HepG2 (cell line): ENCODE measurements around the gene ERMP1. TPM values are rescaled to one million over a fixed set of nuclear protein-coding genes. Genes with fewer than 3 reads are reported as not detected.

Source experiments
- ATAC-seq: fragments of 200-7000 bp; cut with Tn5 transposase; 3 replicates; pipeline ENCODE4 v1.9.1; 2020; ENCODE audit warnings: mild to moderate bottlenecking, moderate library complexity
- BruUV-seq: library from RNA; stranded (reverse); fragments of 400-500 nt; replicated peaks from 2 replicates; lab custom pipeline; 2021; lab: Mats Ljungman, UMichigan
- CTCF ChIA-PET: fragments of 300-600 bp; formaldehyde crosslinking; extraction: SDS; loops from one replicate; lab custom pipeline; 2021; ENCODE audit warnings: low total read pairs, inconsistent platforms, low intra/inter-chr PET ratio; lab: Yijun Ruan, JAX
- POLR2A ChIA-PET: fragments of 350-600 bp; sonication (Branson Sonifier 250); formaldehyde crosslinking; loops from one replicate; lab custom pipeline; 2020; ENCODE audit warnings: antibody characterized with exemption, inconsistent platforms; lab: Yijun Ruan, JAX
- DNase-seq: peaks from one replicate; pipeline ENCODE4 v3.0.0-alpha.2; 2015; ENCODE audit warnings: low spot score
- FAIRE-seq: peaks from 3 replicates; lab custom pipeline; 2011; peaks lifted over from hg19 to GRCh38; lab: Jason Lieb, UNC
- H2AFZ ChIP-seq: one replicate; pipeline ENCODE4 v1.6.1; 2011; ENCODE audit warnings: low read length, inconsistent platforms
- H3K27ac ChIP-seq: fragments of 300-600 bp; 3 replicates; pipeline ENCODE4 v1.8.0; 2011; ENCODE audit warnings: mixed run types, mild to moderate bottlenecking, mixed read lengths, low read length, inconsistent platforms; ENCODE audit not compliant: insufficient read depth; ENCODE audit errors: extremely low read length
- H3K27me3 ChIP-seq, 2 experiments: fragments of 200-600 bp in 1 of 2; 2 replicates in 1 of 2; 3 replicates in 1 of 2; pipeline versions ENCODE4 v1.6.0 to v1.8.0; 2011; ENCODE audit warnings: low read length in 2 of 2, mild to moderate bottlenecking in 2 of 2, moderate library complexity in 2 of 2, inconsistent platforms in 1 of 2; ENCODE audit not compliant: insufficient read depth in 2 of 2, control insufficient read depth in 1 of 2
- H3K36me3 ChIP-seq, 2 experiments: fragments of 200-600 bp in 1 of 2; replicated peaks in 1 of 2; 2 replicates in 1 of 2; 3 replicates in 1 of 2; pipeline versions ENCODE4 v1.5.1 to v1.8.0; 2011; ENCODE audit warnings: low read length in 2 of 2, inconsistent platforms in 1 of 2; ENCODE audit not compliant: insufficient read depth in 2 of 2, control insufficient read depth in 1 of 2
- H3K4me1 ChIP-seq: 2 replicates; pipeline ENCODE4 v1.5.1; 2012; ENCODE audit warnings: low read length, inconsistent platforms; ENCODE audit not compliant: insufficient read depth
- H3K4me2 ChIP-seq: 2 replicates; pipeline ENCODE4 v1.6.0; 2011; ENCODE audit warnings: low read depth, low read length, inconsistent platforms
- H3K4me3 ChIP-seq, 3 experiments: fragments of 200-600 bp in 1 of 3; sonication (generic), shearing (Covaris generic) in 1 of 3; replicated peaks in 1 of 3; 2 replicates each; pipeline ENCODE4 v1.5.1; 2011 to 2016; ENCODE audit warnings: low read length in 3 of 3, inconsistent platforms in 2 of 3, low read depth in 2 of 3, mild to moderate bottlenecking in 2 of 3, control low read depth in 1 of 3, mixed read lengths in 1 of 3; ENCODE audit not compliant: insufficient read depth in 1 of 3
- H3K79me2 ChIP-seq: one replicate; pipeline ENCODE4 v1.6.1; 2011; ENCODE audit warnings: low read length, inconsistent platforms; ENCODE audit not compliant: insufficient read depth
- H3K9ac ChIP-seq: 2 replicates; pipeline ENCODE4 v1.6.0; 2011; ENCODE audit warnings: mild to moderate bottlenecking, low read depth, low read length, inconsistent platforms; ENCODE audit not compliant: insufficient read depth
- H3K9me3 ChIP-seq: 2 replicates; pipeline ENCODE4 v1.5.1; 2012; ENCODE audit warnings: mild to moderate bottlenecking, low read length
- H4K20me1 ChIP-seq: 2 replicates; pipeline ENCODE4 v1.6.0; 2011; ENCODE audit warnings: inconsistent platforms, mild to moderate bottlenecking, low read length, moderate library complexity; ENCODE audit not compliant: insufficient read depth
- ASH2L ChIP-seq: fragments of 300-600, 200-600 bp; sonication (generic); IDR thresholded peaks from 2 replicates; pipeline ENCODE4 v1.7.0; 2017; ENCODE audit warnings: low read depth, mild to moderate bottlenecking, moderate library complexity, mixed read lengths, low read length; ENCODE audit not compliant: insufficient read length
- HDAC2 ChIP-seq: sonication (generic); formaldehyde crosslinking; IDR thresholded peaks from 2 replicates; pipeline ENCODE4 v1.4.0; 2020; ENCODE audit warnings: missing genetic modification reagents
- NFYC ChIP-seq: IDR thresholded peaks from 2 replicates; pipeline ENCODE4 v1.6.1; 2016; ENCODE audit warnings: missing genetic modification reagents, missing compliant biosample characterization
- PHF20 ChIP-seq: sonication (generic); formaldehyde crosslinking; IDR thresholded peaks from 2 replicates; pipeline ENCODE4 v1.5.0; 2020; ENCODE audit warnings: mild to moderate bottlenecking, missing genetic modification reagents
- POLR2AphosphoS5 ChIP-seq: IDR thresholded peaks from 2 replicates; pipeline ENCODE4 v1.6.1; 2012; ENCODE audit warnings: low read depth, low read length
- SIN3A ChIP-seq: IDR thresholded peaks from 2 replicates; pipeline ENCODE4 v1.6.1; 2011; ENCODE audit warnings: low read depth, mild to moderate bottlenecking, control low read depth, low read length, borderline replicate concordance
- TEF ChIP-seq: sonication (generic); formaldehyde crosslinking; IDR thresholded peaks from 2 replicates; pipeline ENCODE4 v1.5.0; 2020; ENCODE audit warnings: missing genetic modification reagents
- USF2 ChIP-seq, 2 experiments: sonication (generic) in 1 of 2; formaldehyde crosslinking in 1 of 2; IDR thresholded peaks; 2 replicates each; pipeline versions ENCODE4 v1.5.1 to v1.6.1; 2011 to 2020; ENCODE audit warnings: borderline replicate concordance in 1 of 2, low read depth in 1 of 2, low read length in 1 of 2, mild to moderate bottlenecking in 1 of 2, missing genetic modification reagents in 1 of 2, moderate library complexity in 1 of 2
- ZBED4 ChIP-seq: sonication (generic); formaldehyde crosslinking; IDR thresholded peaks from 2 replicates; pipeline ENCODE4 v1.4.0; 2020; ENCODE audit warnings: missing genetic modification reagents, borderline replicate concordance
- ZNF7 ChIP-seq: IDR thresholded peaks from 2 replicates; pipeline ENCODE4 v1.6.1; 2016; ENCODE audit warnings: missing biosample characterization, missing genetic modification reagents
- ZNF75D ChIP-seq: sonication (generic); formaldehyde crosslinking; IDR thresholded peaks from 2 replicates; pipeline ENCODE4 v1.8.1; 2023; ENCODE audit warnings: missing genetic modification reagents, mild to moderate bottlenecking, borderline replicate concordance
- ZSCAN5A ChIP-seq: sonication (generic); formaldehyde crosslinking; IDR thresholded peaks from 2 replicates; pipeline ENCODE4 v1.8.0; 2022; ENCODE audit warnings: mild to moderate bottlenecking, missing genetic modification reagents, borderline replicate concordance
- WGBS: methylation state at CpG from one replicate; pipeline ENCODE4 v1.1.6; 2017; ENCODE audit warnings: low lambda C conversion rate; 5-methylcytosine and 5-hydroxymethylcytosine counted together
- in situ Hi-C: cut with HindIII; loops from 2 replicates; pipeline ENCODE4 v1.10.0; 2017; ENCODE audit warnings: low pct_unique_long_range_greater_than_20kb; ENCODE audit not compliant: extremely low pct_ligation_motif_present
- intact Hi-C: fragments of 100-400 bp; cut with micrococcal nuclease; formaldehyde crosslinking; loops from one replicate; pipeline ENCODE4 v1.10.0; 2022; ENCODE audit not compliant: unreplicated experiment
- polyA plus RNA-seq, 8 experiments: library from polyadenylated mRNA; depleted of rRNA in 3 of 8; stranded (reverse) in 7 of 8; unstranded in 1 of 8; fragments of >200 nt; fragmentation: Illumina TruSeq in 4 of 8; extraction: Trizol in 4 of 8; gene quantifications; 2 replicates each; pipeline versions ENCODE4 v1.2.1 to v1.2.3, GENCODE V29; 2011 to 2016; ENCODE audit warnings: low read depth in 4 of 8, missing spikeins in 1 of 8, mixed read lengths in 1 of 8; ENCODE audit not compliant: insufficient read depth in 1 of 8
- total RNA-seq, 5 experiments: library from RNA; depleted of rRNA; stranded (reverse); fragments of >200 nt; fragmentation: Illumina TruSeq; extraction: Trizol; gene quantifications; 2 replicates each; pipeline ENCODE4 v1.2.3, GENCODE V29; 2016; ENCODE audit warnings: low read depth in 1 of 5

Gene ERMP1
- total and polyA plus RNA-seq, 2 of the 13 experiments (the other 11 are each of a cell fraction or from before 2014, with no cell fraction given) = 40.9 to 65.4 TPM

- DNase-seq (no peak), ATAC-seq (no peak), FAIRE-seq (no peak)
- no peak overlapping the region for H3K9ac ChIP-seq
- intact Hi-C loops (no loop called here), in situ Hi-C loops (no loop called here)
- H2AFZ ChIP-seq = no peak overlapping the region
- no peak overlapping the region for H3K4me3 ChIP-seq
- no peak overlapping the region for H3K4me2 ChIP-seq
- H3K27me3 ChIP-seq = no peaks in the 10 kb centered on the region
- 81% methylated on average over 4 of the region's 4 CpGs for WGBS
- no peaks in the 10 kb centered on the region for H3K36me3 ChIP-seq
- H3K27ac ChIP-seq = no peak overlapping the region
- no peaks in the 10 kb centered on the region for H3K4me1 ChIP-seq
- no peaks in the 10 kb centered on the region for H3K9me3 ChIP-seq
- POLR2A ChIA-PET = no interaction called here
- no peak for TF ChIP-seq ASH2L
- TF ChIP-seq SIN3A = no peak
- no peak for TF ChIP-seq USF2 (IDR thresholded peaks at IDR 0.05; ENCODE audit: low read depth, low read length)
- no peak for TF ChIP-seq USF2 (CRISPR knock-in tag; IDR thresholded peaks at IDR 0.05; ENCODE audit: borderline replicate concordance)
- no peak for TF ChIP-seq NFYC (CRISPR knock-in tag)
- TF ChIP-seq ZNF7 = no peak
- TF ChIP-seq TEF (CRISPR knock-in tag) = no peak
- no peak for TF ChIP-seq ZSCAN5A
- TF ChIP-seq ZNF75D (CRISPR knock-in tag) = no peak
- no peak for TF ChIP-seq HDAC2 (CRISPR knock-in tag)
- no peak for TF ChIP-seq ZBED4
- no peak for TF ChIP-seq POLR2AphosphoS5
- TF ChIP-seq PHF20 (CRISPR knock-in tag) = no peak
- TF ChIP-seq, all 625 proteins: peak for 0
- no TSS peak for BruUV-seq
- Histone ChIP-seq H3K79me2 (no peaks in the 10 kb centered on the region), H4K20me1 (no peaks in the 10 kb centered on the region)
- CTCF ChIA-PET = no interaction called here
Measured at GRCh38 chr9:5854063-5854790, 21.3 kb upstream of the ERMP1 start.
